ELF-1 (cell line): ENCODE results near the gene NFYC.

Experiments
- DNase-seq: peaks from one replicate; pipeline ENCODE4 v3.0.0-alpha.2; 2016; ENCODE audit warnings: low read depth, low spot score

NFYC gene

GRCh38 chr1:40739455-40740008, 48.0 kb downstream of the NFYC start:
- DNase-seq, result no peak

DNA sequence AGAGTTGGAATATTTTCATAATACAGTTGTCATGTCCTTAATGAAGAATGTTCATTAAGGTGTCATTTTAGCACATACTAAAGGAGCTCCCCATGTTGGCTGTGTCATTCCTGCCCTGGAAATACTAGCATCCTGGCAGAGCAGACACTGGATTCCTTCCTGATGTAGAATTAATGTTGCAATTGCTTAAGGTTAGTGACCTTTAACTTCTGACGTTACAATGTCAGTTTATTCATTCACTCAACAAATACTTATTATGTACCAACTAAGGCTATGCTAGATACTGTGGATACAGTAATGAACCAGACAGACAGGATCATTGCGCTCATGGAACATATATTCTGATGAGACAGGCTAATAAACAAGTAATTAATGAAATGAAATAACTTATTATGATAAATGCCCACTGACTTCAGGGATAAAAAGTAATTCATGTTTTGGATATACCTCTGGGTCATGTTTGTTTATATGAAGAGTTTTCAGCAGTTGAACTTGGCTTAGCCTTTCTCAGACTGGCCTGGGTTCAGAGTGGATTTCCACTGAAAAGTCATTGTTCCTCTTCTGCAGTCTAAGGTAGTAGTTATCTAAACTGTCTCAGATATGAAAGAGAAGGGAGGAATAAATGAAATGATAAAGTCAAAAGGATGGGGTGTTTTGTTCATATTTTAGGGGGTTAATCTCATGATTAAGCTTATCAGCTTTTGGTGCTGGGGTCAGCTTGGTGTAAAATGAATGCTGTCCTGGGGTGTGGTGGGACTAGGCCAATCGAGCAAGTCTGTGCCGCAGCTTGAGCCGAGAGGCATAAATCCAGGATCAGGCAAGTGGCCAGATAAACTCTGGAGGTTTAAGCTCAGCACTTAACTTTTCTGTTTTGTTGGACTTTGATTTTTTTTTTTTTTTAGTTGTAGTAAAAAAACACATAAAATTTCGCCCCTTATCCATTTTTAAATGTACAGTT, 48.8 kb downstream of the NFYC start:
- DNase-seq, result no peak

GRCh38 chr1:40740997-40741736, 49.7 kb downstream of the NFYC start:
- DNase-seq, result no peak

- DNase-seq, result no peak
These were observed 51.0 kb downstream of the NFYC start for GRCh38 chr1:40742363-40743061.

- no peak for DNase-seq
These were observed 51.9 kb downstream of the NFYC start for GRCh38 chr1:40743452-40743851.

DNA sequence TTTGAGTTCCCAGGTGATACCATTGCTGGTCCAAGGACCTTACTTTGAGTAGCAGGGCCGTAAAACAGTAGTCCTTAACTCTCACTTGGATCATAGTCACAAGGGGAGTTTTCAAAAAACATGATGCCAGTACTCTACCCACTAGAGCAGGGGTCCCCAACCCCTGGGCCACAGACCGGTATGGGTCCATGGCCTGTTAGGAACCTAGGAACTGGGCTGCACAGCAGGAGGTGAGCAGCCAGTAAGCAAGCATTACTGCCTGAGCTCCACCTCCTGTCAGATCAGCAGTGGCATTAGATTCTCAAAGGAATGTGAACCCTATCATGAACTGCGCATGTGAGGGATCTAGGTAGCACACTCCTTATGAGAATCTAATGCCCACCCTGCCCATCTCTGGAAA, 52.4 kb downstream of the NFYC start:
- no peak for DNase-seq

- DNase-seq, result no peak
These were observed 53.7 kb downstream of the NFYC start for GRCh38 chr1:40745176-40745575.

- DNase-seq, result no peak
These were observed 55.0 kb downstream of the NFYC start for GRCh38 chr1:40746344-40747090.

GRCh38 chr1:40748841-40749718, 57.6 kb downstream of the NFYC start:
- DNase-seq, result no peak

GRCh38 chr1:40749817-40750216, 58.3 kb downstream of the NFYC start:
- no peak for DNase-seq

GRCh38 chr1:40750451-40750908, 59.0 kb downstream of the NFYC start:
- DNase-seq, result no peak

GRCh38 chr1:40751802-40752201, 60.3 kb downstream of the NFYC start:
- DNase-seq, result no peak

DNA sequence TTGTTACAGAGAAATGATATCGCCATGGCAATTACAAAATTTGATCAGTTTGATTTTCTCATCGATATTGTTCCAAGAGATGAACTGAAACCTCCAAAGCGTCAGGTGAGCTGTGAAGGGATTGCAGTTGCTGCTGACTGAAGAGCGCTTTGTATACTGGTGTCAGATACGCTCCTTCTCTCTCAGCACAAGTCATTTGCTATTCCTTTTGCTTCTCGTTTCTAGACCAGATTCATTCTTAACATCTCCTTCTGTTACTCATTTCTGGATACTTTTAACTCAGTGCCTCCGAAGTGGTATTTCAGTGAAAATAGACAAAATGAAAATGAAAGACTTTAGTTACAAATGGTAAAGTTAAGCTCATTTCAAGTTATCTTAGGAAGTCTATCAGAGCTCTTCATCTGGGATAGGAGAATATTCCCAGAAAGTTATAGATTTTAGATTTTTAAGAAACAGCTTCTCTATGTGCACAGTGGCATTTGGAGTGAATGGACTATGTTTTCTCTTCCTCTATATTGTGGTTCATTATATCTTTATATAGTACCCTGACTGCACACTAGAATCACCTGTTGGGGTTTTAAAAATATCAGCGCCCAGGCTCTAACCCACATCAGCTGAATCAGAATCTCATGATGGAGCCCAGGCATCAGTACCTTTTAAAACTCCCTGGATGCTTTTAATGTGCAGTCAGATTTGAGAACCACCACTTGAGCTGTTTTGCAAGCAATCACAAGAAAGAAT, 61.8 kb downstream of the NFYC start:
- DNase-seq, result no peak

GRCh38 chr1:40754201-40754600, 62.7 kb downstream of the NFYC start:
- no peak for DNase-seq

DNA sequence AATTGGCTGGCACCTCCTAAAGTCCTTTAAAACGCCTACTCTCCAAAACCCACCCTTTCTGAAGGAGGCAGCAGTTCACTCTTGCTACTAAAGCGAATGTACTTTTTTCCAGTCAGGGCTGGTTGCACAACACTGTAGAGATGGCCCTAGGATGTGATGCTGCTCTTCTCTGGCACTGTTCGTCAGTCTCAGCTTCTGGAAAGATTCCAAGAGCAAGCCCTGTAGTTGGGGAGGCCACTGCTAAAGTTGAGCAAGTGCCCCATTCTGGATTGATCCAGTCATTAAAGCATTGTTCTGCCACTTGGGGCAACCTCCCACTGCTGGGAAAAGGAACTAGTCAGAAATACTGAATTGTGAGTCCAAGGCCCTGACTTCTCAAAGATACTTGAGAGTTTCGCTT, 63.6 kb downstream of the NFYC start:
- DNase-seq, result no peak

DNA sequence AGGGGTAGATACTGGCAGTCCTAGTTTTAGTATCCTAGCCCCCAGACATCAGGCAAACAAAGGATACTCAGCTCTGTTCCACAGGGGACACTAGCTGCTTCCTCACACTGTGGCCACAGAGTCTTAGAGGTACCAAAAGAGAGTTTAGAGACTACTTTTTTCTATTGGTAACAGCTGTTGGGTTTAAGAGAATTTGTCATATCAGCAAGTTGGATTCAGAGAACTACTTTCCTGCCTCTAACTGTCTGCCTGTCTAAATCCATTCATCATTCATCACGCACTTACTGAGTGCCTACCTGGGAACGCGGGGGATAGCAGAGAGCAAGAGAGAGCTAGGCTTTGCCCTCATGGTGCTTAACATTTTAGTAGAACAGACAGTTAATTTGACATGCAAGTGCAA, 65.0 kb downstream of the NFYC start:
- DNase-seq, result no peak

GRCh38 chr1:40757084-40757483, 65.6 kb downstream of the NFYC start:
- no peak for DNase-seq

DNA sequence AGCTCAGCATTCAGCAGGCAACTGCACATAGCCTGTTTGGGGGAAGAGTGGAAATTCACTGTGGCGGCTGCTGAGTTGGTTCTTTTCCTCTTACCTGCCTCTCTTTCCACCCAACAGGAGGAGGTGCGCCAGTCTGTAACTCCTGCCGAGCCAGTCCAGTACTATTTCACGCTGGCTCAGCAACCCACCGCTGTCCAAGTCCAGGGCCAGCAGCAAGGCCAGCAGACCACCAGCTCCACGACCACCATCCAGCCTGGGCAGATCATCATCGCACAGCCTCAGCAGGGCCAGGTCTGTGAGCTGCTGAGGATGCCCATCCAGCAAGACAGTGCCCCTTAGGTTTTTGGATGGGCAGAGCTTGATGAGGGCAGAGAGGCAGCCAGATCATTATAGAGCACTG, 66.5 kb downstream of the NFYC start:
- no peak for DNase-seq

- DNase-seq, result no peak
These were observed 67.3 kb downstream of the NFYC start for GRCh38 chr1:40758578-40759343.
